ENCODE results near the gene CGGBP1.

- TF ChIP-seq, protein P1, sequence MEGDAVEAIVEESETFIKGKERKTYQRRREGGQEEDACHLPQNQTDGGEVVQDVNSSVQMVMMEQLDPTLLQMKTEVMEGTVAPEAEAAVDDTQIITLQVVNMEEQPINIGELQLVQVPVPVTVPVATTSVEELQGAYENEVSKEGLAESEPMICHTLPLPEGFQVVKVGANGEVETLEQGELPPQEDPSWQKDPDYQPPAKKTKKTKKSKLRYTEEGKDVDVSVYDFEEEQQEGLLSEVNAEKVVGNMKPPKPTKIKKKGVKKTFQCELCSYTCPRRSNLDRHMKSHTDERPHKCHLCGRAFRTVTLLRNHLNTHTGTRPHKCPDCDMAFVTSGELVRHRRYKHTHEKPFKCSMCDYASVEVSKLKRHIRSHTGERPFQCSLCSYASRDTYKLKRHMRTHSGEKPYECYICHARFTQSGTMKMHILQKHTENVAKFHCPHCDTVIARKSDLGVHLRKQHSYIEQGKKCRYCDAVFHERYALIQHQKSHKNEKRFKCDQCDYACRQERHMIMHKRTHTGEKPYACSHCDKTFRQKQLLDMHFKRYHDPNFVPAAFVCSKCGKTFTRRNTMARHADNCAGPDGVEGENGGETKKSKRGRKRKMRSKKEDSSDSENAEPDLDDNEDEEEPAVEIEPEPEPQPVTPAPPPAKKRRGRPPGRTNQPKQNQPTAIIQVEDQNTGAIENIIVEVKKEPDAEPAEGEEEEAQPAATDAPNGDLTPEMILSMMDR (IDR thresholded peaks at IDR 0.05; ENCODE audit: insufficient read depth, low read length, poor library complexity, severe bottlenecking) = no peak
- no peak for TF ChIP-seq EZH2phosphoT487 (conservative IDR thresholded peaks at IDR 0.05; ENCODE audit: low read length)
These were observed 20.1 kb upstream of the CGGBP1 start for GRCh38 chr3:88078932-88079331.

All from SU-DHL-6 (cell line).